Measurements from ENCODE around the gene WLS.

DNA sequence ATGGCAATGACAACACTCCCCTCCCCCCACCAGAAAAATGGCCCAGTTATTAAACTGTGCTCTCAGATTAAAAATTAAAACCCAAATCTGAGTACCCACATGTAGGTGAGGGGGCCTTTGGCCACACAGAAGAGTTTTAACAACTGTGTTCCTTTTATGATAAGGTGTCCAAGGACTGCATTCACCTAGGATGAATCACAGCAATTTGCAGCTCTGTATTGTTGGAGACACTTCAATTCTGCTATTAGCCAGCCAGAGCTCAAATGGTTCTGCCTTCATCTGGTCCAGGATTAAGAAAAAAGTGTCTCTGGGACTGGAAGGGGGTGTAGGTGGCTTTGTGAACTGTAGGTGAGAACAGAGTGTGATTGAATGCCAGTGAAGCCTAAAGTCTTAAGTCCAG, 138.6 kb downstream of the WLS start:
- no peak for TF ChIP-seq POLR2A (IDR thresholded peaks at IDR 0.05)
- TF ChIP-seq, protein P1, sequence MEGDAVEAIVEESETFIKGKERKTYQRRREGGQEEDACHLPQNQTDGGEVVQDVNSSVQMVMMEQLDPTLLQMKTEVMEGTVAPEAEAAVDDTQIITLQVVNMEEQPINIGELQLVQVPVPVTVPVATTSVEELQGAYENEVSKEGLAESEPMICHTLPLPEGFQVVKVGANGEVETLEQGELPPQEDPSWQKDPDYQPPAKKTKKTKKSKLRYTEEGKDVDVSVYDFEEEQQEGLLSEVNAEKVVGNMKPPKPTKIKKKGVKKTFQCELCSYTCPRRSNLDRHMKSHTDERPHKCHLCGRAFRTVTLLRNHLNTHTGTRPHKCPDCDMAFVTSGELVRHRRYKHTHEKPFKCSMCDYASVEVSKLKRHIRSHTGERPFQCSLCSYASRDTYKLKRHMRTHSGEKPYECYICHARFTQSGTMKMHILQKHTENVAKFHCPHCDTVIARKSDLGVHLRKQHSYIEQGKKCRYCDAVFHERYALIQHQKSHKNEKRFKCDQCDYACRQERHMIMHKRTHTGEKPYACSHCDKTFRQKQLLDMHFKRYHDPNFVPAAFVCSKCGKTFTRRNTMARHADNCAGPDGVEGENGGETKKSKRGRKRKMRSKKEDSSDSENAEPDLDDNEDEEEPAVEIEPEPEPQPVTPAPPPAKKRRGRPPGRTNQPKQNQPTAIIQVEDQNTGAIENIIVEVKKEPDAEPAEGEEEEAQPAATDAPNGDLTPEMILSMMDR (IDR thresholded peaks at IDR 0.05): no peak
